ENCODE measurements around the gene IFNAR1.

IFNAR1 gene

GRCh38 chr21:33324291-33325221, at the start of gene IFNAR1:
Gene IFNAR1, plus strand, starts transcription at chr21:33324970. Its CDS starts 86 bp downstream, at chr21:33325056.
- peak; percentile 98 for DNase-seq
- Mint-ChIP-seq H3K27ac (no peak within 1 kb of the TSS), H3K4me1 (ENCODE audit: low read depth) (peaks cover 30% of the 10 kb centered on the region), H3K27me3 (no peaks in the 10 kb centered on the region), H3K9me3 (no peaks in the 10 kb centered on the region), H3K36me3 (ENCODE audit: low read depth) (peaks cover 5% of the 10 kb centered on the region), H3K4me3 (no peak within 1 kb of the TSS)

GRCh38 chr21:33278721-33279120, 46.0 kb upstream of the IFNAR1 start:
- no peak overlapping the region for H3K4me3 Mint-ChIP-seq
- no peak for DNase-seq
- peaks cover 8% of the 10 kb centered on the region for H3K4me1 Mint-ChIP-seq (ENCODE audit: low read depth)
- peaks cover 3% of the 10 kb centered on the region for H3K9me3 Mint-ChIP-seq
- no peaks in the 10 kb centered on the region for H3K27me3 Mint-ChIP-seq
- no peak overlapping the region for H3K27ac Mint-ChIP-seq
- peaks cover 83% of the 10 kb centered on the region for H3K36me3 Mint-ChIP-seq (ENCODE audit: low read depth)

GRCh38 chr21:33279330-33279820, 45.4 kb upstream of the IFNAR1 start:
- Mint-ChIP-seq H3K9me3 (peaks cover 3% of the 10 kb centered on the region), H3K4me1 (ENCODE audit: low read depth) (peaks cover 6% of the 10 kb centered on the region), H3K27me3 (no peaks in the 10 kb centered on the region), H3K36me3 (ENCODE audit: low read depth) (peaks cover 84% of the 10 kb centered on the region), H3K27ac (no peak overlapping the region), H3K4me3 (no peak overlapping the region)
- DNase-seq = no peak

- Mint-ChIP-seq H3K4me1 (ENCODE audit: low read depth) (peaks cover 3% of the 10 kb centered on the region), H3K27ac (no peak overlapping the region), H3K36me3 (ENCODE audit: low read depth) (peaks cover 86% of the 10 kb centered on the region), H3K27me3 (no peaks in the 10 kb centered on the region), H3K9me3 (peaks cover 3% of the 10 kb centered on the region), H3K4me3 (no peak overlapping the region)
- no peak for DNase-seq
Observed at GRCh38 chr21:33281096-33281652, 43.6 kb upstream of the IFNAR1 start.

GRCh38 chr21:33283203-33283602, 41.6 kb upstream of the IFNAR1 start:
- Mint-ChIP-seq H3K4me1 (ENCODE audit: low read depth) (peaks cover 3% of the 10 kb centered on the region), H3K27ac (peak overlapping the region; percentile 32), H3K4me3 (no peak overlapping the region), H3K36me3 (ENCODE audit: low read depth) (peaks cover 83% of the 10 kb centered on the region), H3K27me3 (no peaks in the 10 kb centered on the region), H3K9me3 (peaks cover 3% of the 10 kb centered on the region)
- DNase-seq = no peak

- peaks cover 3% of the 10 kb centered on the region for H3K4me1 Mint-ChIP-seq (ENCODE audit: low read depth)
- peak overlapping the region; percentile 10 for H3K27ac Mint-ChIP-seq
- H3K9me3 Mint-ChIP-seq = no peaks in the 10 kb centered on the region
- peaks cover 76% of the 10 kb centered on the region for H3K36me3 Mint-ChIP-seq (ENCODE audit: low read depth)
- no peaks in the 10 kb centered on the region for H3K27me3 Mint-ChIP-seq
- no peak overlapping the region for H3K4me3 Mint-ChIP-seq
- DNase-seq = no peak
Observed at GRCh38 chr21:33286076-33286475, 38.7 kb upstream of the IFNAR1 start.

- Mint-ChIP-seq H3K4me1 (ENCODE audit: low read depth) (peaks cover 3% of the 10 kb centered on the region), H3K9me3 (no peaks in the 10 kb centered on the region), H3K27me3 (no peaks in the 10 kb centered on the region), H3K4me3 (no peak overlapping the region), H3K27ac (no peak overlapping the region), H3K36me3 (ENCODE audit: low read depth) (peaks cover 76% of the 10 kb centered on the region)
- no peak for DNase-seq
Observed at GRCh38 chr21:33286600-33287456, 37.9 kb upstream of the IFNAR1 start.

- no peak for DNase-seq
- H3K4me3 Mint-ChIP-seq = no peak overlapping the region
- H3K4me1 Mint-ChIP-seq (ENCODE audit: low read depth) = peaks cover 21% of the 10 kb centered on the region
- no peaks in the 10 kb centered on the region for H3K27me3 Mint-ChIP-seq
- no peaks in the 10 kb centered on the region for H3K9me3 Mint-ChIP-seq
- H3K27ac Mint-ChIP-seq = no peak overlapping the region
- peaks cover 72% of the 10 kb centered on the region for H3K36me3 Mint-ChIP-seq (ENCODE audit: low read depth)
Observed at GRCh38 chr21:33289199-33289819, 35.5 kb upstream of the IFNAR1 start.

- Mint-ChIP-seq H3K27me3 (no peaks in the 10 kb centered on the region), H3K36me3 (ENCODE audit: low read depth) (peaks cover 66% of the 10 kb centered on the region), H3K9me3 (no peaks in the 10 kb centered on the region), H3K27ac (no peak overlapping the region), H3K4me3 (no peak overlapping the region), H3K4me1 (ENCODE audit: low read depth) (peaks cover 21% of the 10 kb centered on the region)
- DNase-seq = no peak
Observed at GRCh38 chr21:33290441-33290840, 34.3 kb upstream of the IFNAR1 start.

- Mint-ChIP-seq H3K27ac (no peak overlapping the region), H3K27me3 (no peaks in the 10 kb centered on the region), H3K4me3 (no peak overlapping the region), H3K4me1 (ENCODE audit: low read depth) (peaks cover 21% of the 10 kb centered on the region), H3K9me3 (no peaks in the 10 kb centered on the region), H3K36me3 (ENCODE audit: low read depth) (peaks cover 64% of the 10 kb centered on the region)
- no peak for DNase-seq
Observed at GRCh38 chr21:33291686-33292085, 33.1 kb upstream of the IFNAR1 start.

GRCh38 chr21:33292724-33293123, 32.0 kb upstream of the IFNAR1 start:
- no peaks in the 10 kb centered on the region for H3K9me3 Mint-ChIP-seq
- no peak for DNase-seq
- no peak overlapping the region for H3K27ac Mint-ChIP-seq
- no peak overlapping the region for H3K4me3 Mint-ChIP-seq
- H3K36me3 Mint-ChIP-seq (ENCODE audit: low read depth) = peaks cover 61% of the 10 kb centered on the region
- H3K27me3 Mint-ChIP-seq = no peaks in the 10 kb centered on the region
- H3K4me1 Mint-ChIP-seq (ENCODE audit: low read depth) = peaks cover 23% of the 10 kb centered on the region

- Mint-ChIP-seq H3K9me3 (no peaks in the 10 kb centered on the region), H3K36me3 (ENCODE audit: low read depth) (peaks cover 61% of the 10 kb centered on the region), H3K4me1 (ENCODE audit: low read depth) (peaks cover 27% of the 10 kb centered on the region), H3K4me3 (no peak overlapping the region), H3K27ac (peak overlapping the region; percentile 22), H3K27me3 (no peaks in the 10 kb centered on the region)
- DNase-seq = no peak
Observed at GRCh38 chr21:33293136-33293535, 31.6 kb upstream of the IFNAR1 start.

GRCh38 chr21:33293811-33294216, 31.0 kb upstream of the IFNAR1 start:
- H3K27ac Mint-ChIP-seq = peak overlapping the region; percentile 22
- H3K27me3 Mint-ChIP-seq = no peaks in the 10 kb centered on the region
- no peak overlapping the region for H3K4me3 Mint-ChIP-seq
- no peaks in the 10 kb centered on the region for H3K9me3 Mint-ChIP-seq
- DNase-seq = no peak
- peaks cover 54% of the 10 kb centered on the region for H3K36me3 Mint-ChIP-seq (ENCODE audit: low read depth)
- peaks cover 32% of the 10 kb centered on the region for H3K4me1 Mint-ChIP-seq (ENCODE audit: low read depth)

GRCh38 chr21:33296156-33296555, 28.6 kb upstream of the IFNAR1 start:
- no peak overlapping the region for H3K4me3 Mint-ChIP-seq
- no peaks in the 10 kb centered on the region for H3K9me3 Mint-ChIP-seq
- peaks cover 52% of the 10 kb centered on the region for H3K4me1 Mint-ChIP-seq (ENCODE audit: low read depth)
- no peak for DNase-seq
- H3K27me3 Mint-ChIP-seq = no peaks in the 10 kb centered on the region
- H3K27ac Mint-ChIP-seq = no peak overlapping the region
- H3K36me3 Mint-ChIP-seq (ENCODE audit: low read depth) = peaks cover 40% of the 10 kb centered on the region

Data from activated T-cell treated with anti-CD3 and anti-CD28 coated beads, Interleukin-2, amount 50 U/mL, for 24 hours (primary cell).